Measurements from ENCODE around the gene AFF2. TPM values are rescaled to one million over a fixed set of nuclear protein-coding genes. Genes with fewer than 3 reads are reported as not detected.

Gene AFF2
- total RNA-seq, 1 donor from 2014 or later: 3.1 TPM

GRCh38 chrX:148536961-148537360 is 36.5 kb downstream of the AFF2 start:
- no peak for DNase-seq

- DNase-seq: no peak
These were observed 37.3 kb downstream of the AFF2 start for GRCh38 chrX:148537556-148538182.

- DNase-seq: no peak
These were observed 38.2 kb downstream of the AFF2 start for GRCh38 chrX:148538582-148538981.

DNA sequence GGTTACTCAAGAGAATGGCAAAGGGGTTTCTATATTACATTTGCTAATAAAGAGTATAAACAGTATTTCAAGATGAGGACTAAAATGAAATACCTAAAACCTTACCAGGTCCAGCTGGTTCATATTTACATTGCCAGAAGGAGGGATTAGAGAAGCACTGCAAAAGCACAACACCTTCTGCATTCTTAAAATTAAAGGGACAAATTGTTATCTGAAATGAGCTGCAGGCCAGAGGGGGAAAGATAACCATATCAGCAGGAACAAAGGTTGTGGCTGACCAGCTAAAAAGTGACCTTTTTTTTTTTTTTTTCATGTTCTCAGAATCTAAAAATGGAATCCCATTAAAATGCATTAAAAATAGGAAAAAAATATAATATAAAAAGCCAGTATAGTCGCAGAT is 39.7 kb downstream of the AFF2 start:
- DNase-seq: no peak

GRCh38 chrX:148540671-148541583 is 40.5 kb downstream of the AFF2 start:
- no peak for DNase-seq

DNA sequence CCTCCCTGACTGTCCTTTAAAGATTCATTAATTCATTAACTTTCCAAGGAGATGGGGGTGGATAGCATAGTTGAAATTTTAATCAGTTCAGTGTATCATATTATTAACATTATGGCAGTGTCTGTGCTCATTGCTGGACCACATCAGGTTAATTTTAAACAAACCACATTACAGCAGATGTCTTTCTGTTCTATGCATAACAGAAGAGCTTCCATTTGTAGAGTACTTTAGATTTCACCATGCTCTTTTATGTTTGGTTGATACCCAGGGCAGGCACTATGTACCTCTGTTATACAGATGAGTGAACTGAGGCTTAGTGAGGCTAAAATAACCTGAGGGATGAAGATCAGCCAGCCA is 41.1 kb downstream of the AFF2 start:
- no peak for DNase-seq

DNA sequence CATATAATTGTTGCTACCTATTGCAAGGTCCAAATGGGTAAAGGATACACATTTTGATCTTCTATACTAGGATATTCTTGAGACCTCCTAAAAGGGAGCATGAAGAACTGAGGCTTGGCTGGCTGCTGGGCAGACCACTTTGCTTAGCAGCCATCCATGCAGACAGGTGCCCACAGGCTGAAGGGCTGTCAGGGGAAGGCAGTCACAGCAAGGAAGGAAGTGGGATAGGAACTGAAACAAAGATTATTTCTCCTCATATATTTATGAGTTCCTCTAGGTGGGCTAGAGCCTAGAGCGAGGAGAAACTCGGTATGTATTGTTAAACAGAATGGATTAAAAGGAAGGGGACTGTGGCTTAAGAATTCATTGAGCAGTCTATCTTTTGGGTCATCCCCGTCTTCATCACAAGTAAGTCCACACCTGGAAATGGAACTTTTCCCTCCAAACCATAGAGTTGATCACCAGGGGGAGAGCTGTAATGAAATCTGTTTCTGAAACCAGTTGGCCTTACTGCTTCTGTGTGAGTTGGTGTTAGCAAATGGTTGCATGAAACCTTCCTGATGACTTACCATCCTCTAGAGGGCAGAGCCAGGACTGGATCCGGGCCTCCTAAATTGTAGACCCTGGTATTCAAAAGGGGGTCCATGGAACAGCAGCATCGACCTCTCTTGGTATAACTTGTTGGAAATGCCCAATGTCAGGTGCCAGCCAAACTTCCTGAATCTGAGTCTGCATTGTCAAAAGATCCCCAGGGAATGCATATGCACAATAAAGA is 42.3 kb downstream of the AFF2 start:
- DNase-seq: no peak

DNA sequence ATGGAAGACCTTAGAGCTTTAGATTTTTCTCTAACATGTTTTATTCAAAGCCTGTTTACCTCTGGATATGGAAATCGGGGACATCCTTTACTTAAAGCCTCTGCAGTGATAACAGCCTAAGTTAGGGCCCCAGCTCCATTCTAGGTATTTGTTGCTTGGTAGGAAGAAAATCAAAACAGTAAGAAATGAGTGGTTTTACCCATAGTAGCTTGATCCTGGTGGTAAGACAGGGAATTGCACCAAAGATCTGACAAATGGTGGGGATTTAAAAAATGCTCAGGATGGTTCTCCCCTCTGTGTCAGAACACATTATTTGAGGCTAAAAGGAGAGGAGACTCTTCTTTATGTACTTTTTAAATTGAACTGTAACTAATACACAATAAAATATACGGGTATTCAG is 52.4 kb downstream of the AFF2 start:
- DNase-seq: no peak

GRCh38 chrX:148555101-148555500 is 54.7 kb downstream of the AFF2 start:
- DNase-seq: no peak

DNA sequence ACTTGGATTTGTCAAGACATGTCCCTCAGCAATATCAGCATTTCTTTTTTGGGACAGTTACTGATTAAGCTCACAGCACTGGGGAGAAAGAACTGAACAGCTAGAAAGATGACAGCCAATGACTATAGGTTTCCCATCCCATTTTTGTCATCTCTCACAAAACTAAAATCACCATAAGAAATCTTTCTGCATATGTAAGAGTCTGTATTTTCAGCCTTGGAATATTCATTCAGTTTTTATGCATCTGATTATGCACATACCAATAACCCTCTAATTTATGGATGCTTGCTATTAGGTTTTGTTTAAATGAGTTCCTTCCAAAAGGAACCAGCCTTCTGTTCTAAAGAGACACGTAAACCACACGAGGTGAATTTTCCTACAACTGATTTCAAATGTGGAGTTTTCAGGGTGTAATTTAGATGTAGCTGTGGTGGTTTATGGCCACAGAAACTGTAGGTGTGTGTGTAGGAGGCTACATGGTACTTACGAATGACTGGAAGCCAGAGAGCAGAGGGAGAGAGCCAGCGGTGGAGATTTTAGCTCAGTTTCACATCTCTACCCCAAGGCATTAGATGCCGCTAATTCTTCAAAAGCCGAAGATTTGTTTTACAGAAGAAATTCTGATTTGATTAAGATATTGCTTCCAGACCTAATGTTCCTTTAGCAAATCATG is 55.3 kb downstream of the AFF2 start:
- no peak for DNase-seq

GRCh38 chrX:148556498-148556897 is 56.1 kb downstream of the AFF2 start:
- DNase-seq: no peak

GRCh38 chrX:148562846-148563245 is 62.4 kb downstream of the AFF2 start:
- no peak for DNase-seq

- no peak for DNase-seq
These were observed 66.8 kb downstream of the AFF2 start for GRCh38 chrX:148567229-148567628.

DNA sequence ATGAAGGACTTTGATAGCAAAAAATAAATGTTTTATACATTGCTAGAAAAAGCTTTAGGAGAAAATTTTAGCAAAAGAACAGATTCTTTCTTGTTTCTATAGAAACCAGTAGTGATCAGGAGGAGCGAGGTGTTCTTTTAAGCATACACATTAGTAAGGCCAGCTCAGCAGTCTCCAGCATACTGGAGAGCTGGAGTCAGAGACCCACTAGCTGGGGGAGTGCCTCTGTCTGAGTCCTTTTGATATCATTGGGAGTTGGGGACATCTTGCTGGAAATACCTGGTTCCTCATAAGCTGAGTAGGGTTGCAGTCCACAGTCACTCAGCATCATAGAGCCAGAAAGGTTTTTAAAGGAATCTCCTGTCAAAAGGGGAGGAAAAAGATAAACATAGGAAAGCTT is 67.4 kb downstream of the AFF2 start:
- DNase-seq: no peak

- DNase-seq: no peak
These were observed 68.3 kb downstream of the AFF2 start for GRCh38 chrX:148568763-148569162.

DNA sequence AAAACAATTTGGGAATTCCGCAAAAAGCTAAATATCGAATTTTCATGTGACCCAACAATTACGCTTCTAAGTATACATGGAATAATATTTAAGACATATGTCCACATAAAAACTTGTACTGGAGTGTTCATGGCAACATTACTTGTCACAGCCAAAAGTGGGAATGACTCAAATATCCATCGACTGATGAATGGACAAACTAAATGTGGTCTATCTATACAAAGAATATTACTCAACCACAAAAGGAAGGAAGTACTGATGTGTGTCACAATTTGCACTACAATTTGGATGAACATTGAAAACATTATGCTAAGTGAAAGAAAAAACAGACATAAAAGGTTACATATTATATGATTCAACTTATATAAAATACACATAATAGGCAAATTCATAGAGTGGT is 71.9 kb downstream of the AFF2 start:
- DNase-seq: no peak

GRCh38 chrX:148573119-148573518 is 72.7 kb downstream of the AFF2 start:
- DNase-seq: no peak

- DNase-seq: no peak
These were observed 74.0 kb downstream of the AFF2 start for GRCh38 chrX:148574237-148574973.

DNA sequence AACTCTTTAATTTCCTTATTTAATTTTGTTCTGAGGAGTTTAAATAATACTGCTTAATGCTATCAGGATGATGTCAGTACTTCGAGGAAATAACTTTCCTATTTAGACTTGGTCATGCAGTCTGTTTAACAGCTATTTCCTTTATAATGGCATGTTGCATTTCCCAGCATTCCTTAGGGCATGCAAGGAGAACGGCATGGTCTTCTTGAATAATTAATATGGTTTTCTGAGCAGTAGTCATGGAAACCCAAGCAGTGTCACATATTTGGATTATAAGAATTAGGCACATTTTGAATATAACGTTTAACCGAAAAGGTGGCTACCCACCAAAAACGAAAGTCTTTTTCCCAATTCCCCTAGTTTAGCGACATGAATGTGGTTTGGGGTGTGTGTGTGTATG is 76.0 kb downstream of the AFF2 start:
- DNase-seq: no peak

- no peak for DNase-seq
These were observed 77.3 kb downstream of the AFF2 start for GRCh38 chrX:148577741-148578140.

- DNase-seq: no peak
These were observed 79.6 kb downstream of the AFF2 start for GRCh38 chrX:148580016-148580415.

DNA sequence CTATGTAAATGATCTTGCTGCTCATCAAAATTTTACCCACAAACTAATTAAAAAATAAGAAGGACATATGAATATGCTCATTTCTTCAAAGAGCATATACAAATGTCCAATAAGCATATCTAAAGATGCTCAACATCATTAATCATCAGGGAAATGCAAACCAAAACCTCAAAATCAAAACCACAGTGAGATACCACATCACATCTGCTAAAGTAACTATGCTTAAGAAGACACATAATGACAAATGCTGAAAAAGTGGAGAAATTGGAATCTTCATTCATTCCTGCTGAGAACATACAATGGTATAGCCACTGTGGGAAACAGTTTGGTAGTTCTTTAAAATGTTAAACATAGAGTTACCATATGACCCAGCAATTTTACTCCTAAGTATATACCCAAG is 81.9 kb downstream of the AFF2 start:
- DNase-seq: no peak

All from tongue (tissue), 2 donors.